Fibroblast of mammary gland (primary cell): ENCODE results near the gene CNGB1.

Experiments used
- DNase-seq: peaks from one replicate; pipeline ENCODE4 v3.0.0-alpha.2; 2010; ENCODE audit warnings: low read depth
- H3K4me3 ChIP-seq: 2 replicates; pipeline ENCODE4 v1.5.1; 2011; ENCODE audit warnings: low read depth, mild to moderate bottlenecking, low read length, moderate library complexity; ENCODE audit not compliant: control insufficient read depth
- TF ChIP-seq, protein P1 (sequence below): conservative IDR thresholded peaks from 2 replicates; pipeline ENCODE4 v1.5.1; 2011; ENCODE audit warnings: low read depth, low read length, inconsistent platforms; ENCODE audit not compliant: control insufficient read depth, insufficient read depth

CNGB1 gene

GRCh38 chr16:57957673-57958392, 13.1 kb downstream of the CNGB1 start:
- no peak for DNase-seq
- H3K4me3 ChIP-seq, result no peak overlapping the region
- TF ChIP-seq, protein P1, sequence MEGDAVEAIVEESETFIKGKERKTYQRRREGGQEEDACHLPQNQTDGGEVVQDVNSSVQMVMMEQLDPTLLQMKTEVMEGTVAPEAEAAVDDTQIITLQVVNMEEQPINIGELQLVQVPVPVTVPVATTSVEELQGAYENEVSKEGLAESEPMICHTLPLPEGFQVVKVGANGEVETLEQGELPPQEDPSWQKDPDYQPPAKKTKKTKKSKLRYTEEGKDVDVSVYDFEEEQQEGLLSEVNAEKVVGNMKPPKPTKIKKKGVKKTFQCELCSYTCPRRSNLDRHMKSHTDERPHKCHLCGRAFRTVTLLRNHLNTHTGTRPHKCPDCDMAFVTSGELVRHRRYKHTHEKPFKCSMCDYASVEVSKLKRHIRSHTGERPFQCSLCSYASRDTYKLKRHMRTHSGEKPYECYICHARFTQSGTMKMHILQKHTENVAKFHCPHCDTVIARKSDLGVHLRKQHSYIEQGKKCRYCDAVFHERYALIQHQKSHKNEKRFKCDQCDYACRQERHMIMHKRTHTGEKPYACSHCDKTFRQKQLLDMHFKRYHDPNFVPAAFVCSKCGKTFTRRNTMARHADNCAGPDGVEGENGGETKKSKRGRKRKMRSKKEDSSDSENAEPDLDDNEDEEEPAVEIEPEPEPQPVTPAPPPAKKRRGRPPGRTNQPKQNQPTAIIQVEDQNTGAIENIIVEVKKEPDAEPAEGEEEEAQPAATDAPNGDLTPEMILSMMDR, result no peak

DNA sequence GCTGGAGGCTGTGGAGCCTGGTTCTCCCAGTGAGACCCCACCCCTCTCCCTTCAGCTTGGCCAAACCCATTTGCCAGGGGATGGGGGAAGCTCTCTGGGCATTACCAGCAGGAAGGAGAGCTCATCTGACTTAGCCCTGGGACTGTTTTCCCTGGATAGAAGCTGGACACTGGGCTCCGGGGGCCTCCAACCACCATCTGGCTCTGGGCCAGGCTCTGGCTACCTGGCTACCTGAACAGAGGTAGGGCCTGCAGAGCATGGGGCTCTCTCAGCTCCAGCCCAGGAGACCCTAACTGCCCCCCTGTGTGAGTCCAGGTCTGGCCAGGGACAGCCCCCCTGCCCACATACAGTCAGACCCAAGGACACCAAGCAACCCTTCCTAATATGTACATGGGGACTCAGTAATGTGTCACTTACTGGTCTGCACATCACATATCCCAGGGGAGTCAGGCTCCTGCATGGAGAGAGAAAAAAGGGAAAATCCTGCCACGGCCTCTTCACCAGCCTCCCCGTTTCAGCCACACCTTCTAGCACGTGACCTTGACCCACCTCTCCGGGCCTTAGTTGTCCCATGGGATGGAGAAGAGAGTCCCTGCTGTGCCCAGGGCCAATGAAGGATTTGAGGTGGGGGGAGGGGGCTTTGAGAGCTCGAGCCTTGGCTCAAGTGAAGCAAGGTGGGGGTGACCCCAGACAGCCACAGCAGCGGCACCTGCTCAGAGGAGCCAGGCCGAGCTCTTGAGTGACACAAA, 13.8 kb downstream of the CNGB1 start:
- H3K4me3 ChIP-seq, result no peak overlapping the region
- TF ChIP-seq, protein P1, result no peak
- no peak for DNase-seq

- no peak overlapping the region for H3K4me3 ChIP-seq
- DNase-seq, result no peak
- TF ChIP-seq, protein P1, result no peak
Measured at GRCh38 chr16:57956270-57956808, 14.6 kb downstream of the CNGB1 start.

GRCh38 chr16:57955572-57956188, 15.2 kb downstream of the CNGB1 start:
- DNase-seq, result no peak

DNA sequence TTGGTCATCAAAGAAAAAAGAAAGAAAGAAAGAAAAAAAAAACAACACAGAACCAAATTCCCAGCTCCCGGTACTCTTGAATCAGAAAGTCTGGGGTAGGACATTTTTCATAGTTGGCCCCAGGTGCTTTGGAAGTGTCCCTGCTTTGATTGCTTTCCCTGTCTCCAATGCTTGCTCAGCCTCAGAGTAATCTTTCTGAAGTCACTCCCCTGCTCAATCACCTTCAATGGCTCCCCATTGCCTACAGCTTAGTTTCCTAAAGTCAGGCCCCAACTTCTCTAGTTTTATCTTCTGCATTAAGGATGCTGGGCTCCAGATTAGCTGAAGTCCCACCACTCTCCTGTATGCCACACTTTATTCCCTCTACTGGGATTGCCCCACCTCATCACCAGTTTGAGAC, 17.1 kb downstream of the CNGB1 start:
- TF ChIP-seq, protein P1, result no peak
- DNase-seq, result no peak
- H3K4me3 ChIP-seq, result no peak overlapping the region

More at GRCh38 chr16:57955572-57956188, 15.2 kb downstream of the CNGB1 start:
- H3K4me3 ChIP-seq, result no peak overlapping the region
- TF ChIP-seq, protein P1, result no peak

DNA sequence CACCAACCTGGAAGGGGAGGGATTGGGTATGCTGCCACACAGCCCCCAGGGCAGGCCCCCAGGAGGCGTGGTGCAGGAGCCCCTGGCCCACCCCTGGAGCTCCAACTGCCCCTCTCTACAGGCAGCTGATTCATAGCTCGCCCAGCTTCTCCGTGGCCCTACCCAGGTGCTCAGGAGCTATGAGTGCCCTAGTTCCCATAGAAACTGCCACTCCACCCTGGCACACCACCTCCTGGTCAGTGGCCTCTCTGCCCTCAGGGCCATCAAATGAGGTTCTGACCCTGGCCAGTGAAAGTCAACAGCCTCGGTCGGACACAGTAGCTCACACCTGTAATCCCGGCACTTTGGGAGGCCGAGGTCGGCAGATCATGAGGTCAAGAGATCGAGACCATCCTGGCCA, 18.0 kb downstream of the CNGB1 start:
- TF ChIP-seq, protein P1, result no peak
- no peak overlapping the region for H3K4me3 ChIP-seq
- DNase-seq, result no peak
